ENCODE measurements around the gene TTBK2. TPM values are rescaled to one million over a fixed set of nuclear protein-coding genes. Genes with fewer than 3 reads are reported as not detected.

Gene TTBK2
- total RNA-seq, 2 experiments from 2014 or later: 10.1 to 13.9 TPM

GRCh38 chr15:42729409-42729808, 191.2 kb downstream of the TTBK2 start:
- H3K27me3 Mint-ChIP-seq (ENCODE audit: low read depth): no peaks in the 10 kb centered on the region
- no peaks in the 10 kb centered on the region for H3K9me3 Mint-ChIP-seq (ENCODE audit: insufficient read depth)
- H3K36me3 Mint-ChIP-seq (ENCODE audit: low read depth): peaks cover 63% of the 10 kb centered on the region
- POLR2A ChIA-PET: no interaction called here
- ATAC-seq: no peak
- DNase-seq: no peak
- CTCF ChIA-PET: no interaction called here
- no peak overlapping the region for H3K4me3 Mint-ChIP-seq
- no peak overlapping the region for H3K27ac Mint-ChIP-seq
- H3K4me1 Mint-ChIP-seq (ENCODE audit: low read depth): peaks cover 2% of the 10 kb centered on the region

- POLR2A ChIA-PET: no interaction called here
- no peaks in the 10 kb centered on the region for H3K27me3 Mint-ChIP-seq (ENCODE audit: low read depth)
- H3K4me3 Mint-ChIP-seq: no peak overlapping the region
- no peak for DNase-seq
- no peaks in the 10 kb centered on the region for H3K9me3 Mint-ChIP-seq (ENCODE audit: insufficient read depth)
- ATAC-seq: no peak
- no peak overlapping the region for H3K27ac Mint-ChIP-seq
- CTCF ChIA-PET: no interaction called here
- peaks cover 61% of the 10 kb centered on the region for H3K36me3 Mint-ChIP-seq (ENCODE audit: low read depth)
- H3K4me1 Mint-ChIP-seq (ENCODE audit: low read depth): no peaks in the 10 kb centered on the region
Observed at GRCh38 chr15:42728972-42729371, 191.6 kb downstream of the TTBK2 start.

- Mint-ChIP-seq H3K36me3 (ENCODE audit: low read depth) (peaks cover 59% of the 10 kb centered on the region), H3K4me3 (no peak overlapping the region), H3K27ac (no peak overlapping the region), H3K27me3 (ENCODE audit: low read depth) (no peaks in the 10 kb centered on the region), H3K4me1 (ENCODE audit: low read depth) (no peaks in the 10 kb centered on the region), H3K9me3 (ENCODE audit: insufficient read depth) (no peaks in the 10 kb centered on the region)
- ATAC-seq (no peak), DNase-seq (no peak)
- ChIA-PET CTCF (no interaction called here), POLR2A (no interaction called here)
Observed at GRCh38 chr15:42728560-42728959, 192.0 kb downstream of the TTBK2 start.

GRCh38 chr15:42727750-42728381, 192.7 kb downstream of the TTBK2 start:
- Mint-ChIP-seq H3K27me3 (ENCODE audit: low read depth) (no peaks in the 10 kb centered on the region), H3K36me3 (ENCODE audit: low read depth) (peaks cover 58% of the 10 kb centered on the region), H3K27ac (no peak overlapping the region), H3K4me1 (ENCODE audit: low read depth) (no peaks in the 10 kb centered on the region), H3K9me3 (ENCODE audit: insufficient read depth) (no peaks in the 10 kb centered on the region), H3K4me3 (no peak overlapping the region)
- CTCF ChIA-PET: no interaction called here
- DNase-seq (no peak), ATAC-seq (no peak)
- POLR2A ChIA-PET: no interaction called here

- CTCF ChIA-PET: interaction anchor here (1.2 kb wide), 1 partner anchor 17 kb away, joined by 3 read pairs; no protein-coding TSS in a partner anchor
- Mint-ChIP-seq H3K27me3 (ENCODE audit: low read depth) (no peaks in the 10 kb centered on the region), H3K4me1 (ENCODE audit: low read depth) (no peaks in the 10 kb centered on the region), H3K9me3 (ENCODE audit: insufficient read depth) (no peaks in the 10 kb centered on the region), H3K27ac (no peak overlapping the region), H3K4me3 (no peak overlapping the region), H3K36me3 (ENCODE audit: low read depth) (peaks cover 50% of the 10 kb centered on the region)
- ATAC-seq (no peak), DNase-seq (no peak)
- POLR2A ChIA-PET: interaction anchor here (1.2 kb wide), 1 partner anchor 9 kb away, joined by 3 read pairs; no protein-coding TSS in a partner anchor
Observed at GRCh38 chr15:42726114-42726513, 194.5 kb downstream of the TTBK2 start.

- ChIA-PET CTCF (interaction anchor here (1.2 kb wide), 1 partner anchor 18 kb away, joined by 3 read pairs; no protein-coding TSS in a partner anchor), POLR2A (interaction anchor here (0.6 to 1.2 kb wide), 3 partner anchors 10 to 237 kb away, joined by 3 read pairs; no protein-coding TSS in a partner anchor)
- H3K4me1 Mint-ChIP-seq (ENCODE audit: low read depth): no peaks in the 10 kb centered on the region
- ATAC-seq (no peak), DNase-seq (no peak)
- no peaks in the 10 kb centered on the region for H3K9me3 Mint-ChIP-seq (ENCODE audit: insufficient read depth)
- peaks cover 48% of the 10 kb centered on the region for H3K36me3 Mint-ChIP-seq (ENCODE audit: low read depth)
- H3K27ac Mint-ChIP-seq: no peak overlapping the region
- no peaks in the 10 kb centered on the region for H3K27me3 Mint-ChIP-seq (ENCODE audit: low read depth)
- no peak overlapping the region for H3K4me3 Mint-ChIP-seq
Observed at GRCh38 chr15:42725331-42725903, 195.2 kb downstream of the TTBK2 start.

- H3K4me3 Mint-ChIP-seq: no peak overlapping the region
- no peaks in the 10 kb centered on the region for H3K4me1 Mint-ChIP-seq (ENCODE audit: low read depth)
- peaks cover 44% of the 10 kb centered on the region for H3K36me3 Mint-ChIP-seq (ENCODE audit: low read depth)
- no peak overlapping the region for H3K27ac Mint-ChIP-seq
- CTCF ChIA-PET: interaction anchor here (0.6 to 1.9 kb wide), 2 partner anchors 192 to 202 kb away, joined by 3 to 4 read pairs; no protein-coding TSS in a partner anchor
- no peaks in the 10 kb centered on the region for H3K9me3 Mint-ChIP-seq (ENCODE audit: insufficient read depth)
- POLR2A ChIA-PET: no interaction called here
- no peak for DNase-seq
- ATAC-seq: no peak
- no peaks in the 10 kb centered on the region for H3K27me3 Mint-ChIP-seq (ENCODE audit: low read depth)
Observed at GRCh38 chr15:42724276-42724675, 196.3 kb downstream of the TTBK2 start.

- Mint-ChIP-seq H3K27ac (no peak overlapping the region), H3K9me3 (ENCODE audit: insufficient read depth) (no peaks in the 10 kb centered on the region), H3K4me3 (no peak overlapping the region), H3K27me3 (ENCODE audit: low read depth) (no peaks in the 10 kb centered on the region), H3K36me3 (ENCODE audit: low read depth) (peaks cover 41% of the 10 kb centered on the region), H3K4me1 (ENCODE audit: low read depth) (no peaks in the 10 kb centered on the region)
- CTCF ChIA-PET: interaction anchor here (0.7 to 1.9 kb wide), 3 partner anchors 15 to 203 kb away, joined by 3 to 4 read pairs (median 3); no protein-coding TSS in a partner anchor
- POLR2A ChIA-PET: no interaction called here
- DNase-seq (no peak), ATAC-seq (no peak)
Observed at GRCh38 chr15:42723068-42723467, 197.5 kb downstream of the TTBK2 start.

- Mint-ChIP-seq H3K27me3 (ENCODE audit: low read depth) (no peaks in the 10 kb centered on the region), H3K27ac (no peak overlapping the region), H3K4me3 (no peak overlapping the region), H3K4me1 (ENCODE audit: low read depth) (no peaks in the 10 kb centered on the region), H3K36me3 (ENCODE audit: low read depth) (peaks cover 31% of the 10 kb centered on the region), H3K9me3 (ENCODE audit: insufficient read depth) (no peaks in the 10 kb centered on the region)
- no peak for ATAC-seq
- ChIA-PET POLR2A (no interaction called here), CTCF (interaction anchor here (1.4 to 1.7 kb wide), 2 partner anchors 69 to 204 kb away, joined by 3 to 4 read pairs; no protein-coding TSS in a partner anchor)
- DNase-seq: no peak
Observed at GRCh38 chr15:42721916-42722315, 198.7 kb downstream of the TTBK2 start.

- CTCF ChIA-PET: interaction anchor here (1.4 kb wide), 1 partner anchor 205 kb away, joined by 4 read pairs; no protein-coding TSS in a partner anchor
- Mint-ChIP-seq H3K9me3 (ENCODE audit: insufficient read depth) (no peaks in the 10 kb centered on the region), H3K27ac (no peak overlapping the region), H3K4me1 (ENCODE audit: low read depth) (no peaks in the 10 kb centered on the region), H3K27me3 (ENCODE audit: low read depth) (no peaks in the 10 kb centered on the region), H3K4me3 (no peak overlapping the region), H3K36me3 (ENCODE audit: low read depth) (peaks cover 29% of the 10 kb centered on the region)
- ATAC-seq (no peak), DNase-seq (no peak)
- POLR2A ChIA-PET: no interaction called here
Observed at GRCh38 chr15:42721016-42721415, 199.6 kb downstream of the TTBK2 start.

GRCh38 chr15:42720071-42720470, 200.5 kb downstream of the TTBK2 start:
- H3K9me3 Mint-ChIP-seq (ENCODE audit: insufficient read depth): no peaks in the 10 kb centered on the region
- peaks cover 23% of the 10 kb centered on the region for H3K36me3 Mint-ChIP-seq (ENCODE audit: low read depth)
- no peaks in the 10 kb centered on the region for H3K27me3 Mint-ChIP-seq (ENCODE audit: low read depth)
- ChIA-PET CTCF (no interaction called here), POLR2A (interaction anchor here (1.1 kb wide), 1 partner anchor 17 kb away, joined by 3 read pairs; no protein-coding TSS in a partner anchor)
- H3K4me3 Mint-ChIP-seq: no peak overlapping the region
- H3K4me1 Mint-ChIP-seq (ENCODE audit: low read depth): no peaks in the 10 kb centered on the region
- peak overlapping the region; percentile 2 for H3K27ac Mint-ChIP-seq
- DNase-seq (no peak), ATAC-seq (no peak)

- Mint-ChIP-seq H3K27me3 (ENCODE audit: low read depth) (no peaks in the 10 kb centered on the region), H3K36me3 (ENCODE audit: low read depth) (peaks cover 15% of the 10 kb centered on the region), H3K9me3 (ENCODE audit: insufficient read depth) (no peaks in the 10 kb centered on the region), H3K4me1 (ENCODE audit: low read depth) (no peaks in the 10 kb centered on the region), H3K27ac (no peak overlapping the region), H3K4me3 (no peak overlapping the region)
- ChIA-PET POLR2A (interaction anchor here (1.1 kb wide), 1 partner anchor 18 kb away, joined by 3 read pairs; no protein-coding TSS in a partner anchor), CTCF (interaction anchor here (0.9 kb wide), 1 partner anchor 204 kb away, joined by 3 read pairs; no protein-coding TSS in a partner anchor)
- ATAC-seq (no peak), DNase-seq (no peak)
Observed at GRCh38 chr15:42719043-42719442, 201.5 kb downstream of the TTBK2 start.
